HL-60 (cell line): ENCODE results near the gene PPP1R13L.

Experiments
- CTCF ChIP-seq: IDR thresholded peaks from one replicate; pipeline ENCODE4 v1.5.1; 2011; ENCODE audit warnings: low read length, control low read depth, inconsistent platforms; ENCODE audit not compliant: insufficient read depth
- GABPA ChIP-seq: IDR thresholded peaks from 2 replicates; pipeline ENCODE4 v1.6.1; 2012; ENCODE audit warnings: low read depth
- POLR2AphosphoS5 ChIP-seq: IDR thresholded peaks from 2 replicates; pipeline ENCODE4 v1.6.1; 2012; ENCODE audit warnings: low read depth
- REST ChIP-seq: IDR thresholded peaks from 2 replicates; pipeline ENCODE4 v1.6.1; 2012; ENCODE audit warnings: low read depth; ENCODE audit not compliant: insufficient replicate concordance
- SPI1 ChIP-seq: IDR thresholded peaks from 2 replicates; pipeline ENCODE4 v1.6.1; 2012; ENCODE audit warnings: low read depth, mild to moderate bottlenecking, borderline replicate concordance

- TF ChIP-seq CTCF: no peak
- no peak for TF ChIP-seq REST
- no peak for TF ChIP-seq POLR2AphosphoS5
- peak; percentile 41; the same call in 1 of the 2 replicates for TF ChIP-seq GABPA
- TF ChIP-seq SPI1: peak; percentile 97
Measured at GRCh38 chr19:45442778-45443461, 38.1 kb upstream of the PPP1R13L start.
